ENCODE results near the gene INPP4B. TPM values are rescaled to one million over a fixed set of nuclear protein-coding genes. Genes with fewer than 3 reads are reported as not detected.
"Not testable (repeated sequence)": the region's sequence is repeated elsewhere in the genome, so short reads cannot be mapped to it uniquely, and the experiment has no call there.

INPP4B gene
- total RNA-seq, 1 experiment from 2014 or later, result 17.6 TPM

- BruUV-seq (replicated peaks), result no TSS peak
- TF ChIP-seq CTCF (IDR thresholded peaks at IDR 0.05; ENCODE audit: unreplicated experiment), result no peak
- no peaks in the 10 kb centered on the region for H3K27me3 Mint-ChIP-seq (ENCODE audit: insufficient read depth, unreplicated experiment)
- H3K4me1 Mint-ChIP-seq (ENCODE audit: insufficient read depth, unreplicated experiment), result peaks cover 23% of the 10 kb centered on the region
- CTCF ChIA-PET, result interaction anchor here (0.6 kb wide), 1 partner anchor 34 kb away, joined by 3 read pairs; no protein-coding TSS in a partner anchor
- peaks cover 6% of the 10 kb centered on the region for H3K36me3 Mint-ChIP-seq (ENCODE audit: insufficient read depth, unreplicated experiment)
- no peaks in the 10 kb centered on the region for H3K9me3 Mint-ChIP-seq (ENCODE audit: unreplicated experiment)
- POLR2A ChIA-PET, result interaction anchor here (0.5 kb wide), 1 partner anchor 86 kb away, joined by 3 read pairs; no protein-coding TSS in a partner anchor
- H3K4me3 Mint-ChIP-seq (ENCODE audit: unreplicated experiment), result no peak overlapping the region
- no peak for DNase-seq (ENCODE audit: unreplicated experiment)
- H3K27ac Mint-ChIP-seq (ENCODE audit: low read depth, unreplicated experiment), result no peak overlapping the region
- intact Hi-C loops (cut with micrococcal nuclease), result no loop called here
These were observed 32.7 kb downstream of the INPP4B start for GRCh38 chr4:142813388-142813787.

- Mint-ChIP-seq H3K36me3 (ENCODE audit: insufficient read depth, unreplicated experiment) (peaks cover 6% of the 10 kb centered on the region), H3K4me1 (ENCODE audit: insufficient read depth, unreplicated experiment) (peaks cover 10% of the 10 kb centered on the region), H3K9me3 (ENCODE audit: unreplicated experiment) (no peaks in the 10 kb centered on the region), H3K27ac (ENCODE audit: low read depth, unreplicated experiment) (no peak overlapping the region), H3K27me3 (ENCODE audit: insufficient read depth, unreplicated experiment) (no peaks in the 10 kb centered on the region), H3K4me3 (ENCODE audit: unreplicated experiment) (no peak overlapping the region)
- ChIA-PET POLR2A (interaction anchor here (0.7 kb wide), 1 partner anchor 39 kb away, joined by 3 read pairs; no protein-coding TSS in a partner anchor), CTCF (interaction anchor here (0.6 to 0.7 kb wide), 2 partner anchors 51 to 1460 kb away, joined by 3 read pairs; no protein-coding TSS in a partner anchor)
- intact Hi-C loops (cut with micrococcal nuclease), result no loop called here
- DNase-seq (ENCODE audit: unreplicated experiment), result no peak
- BruUV-seq (replicated peaks), result no TSS peak
- no peak for TF ChIP-seq CTCF (IDR thresholded peaks at IDR 0.05; ENCODE audit: unreplicated experiment)
These were observed 34.0 kb downstream of the INPP4B start for GRCh38 chr4:142812091-142812490.

- no peak for TF ChIP-seq CTCF (IDR thresholded peaks at IDR 0.05; ENCODE audit: unreplicated experiment)
- H3K4me3 Mint-ChIP-seq (ENCODE audit: unreplicated experiment), result no peak overlapping the region
- H3K36me3 Mint-ChIP-seq (ENCODE audit: insufficient read depth, unreplicated experiment), result peaks cover 4% of the 10 kb centered on the region
- peaks cover 6% of the 10 kb centered on the region for H3K4me1 Mint-ChIP-seq (ENCODE audit: insufficient read depth, unreplicated experiment)
- no peak for DNase-seq (ENCODE audit: unreplicated experiment)
- H3K9me3 Mint-ChIP-seq (ENCODE audit: unreplicated experiment), result no peaks in the 10 kb centered on the region
- ChIA-PET CTCF (interaction anchor here (0.6 kb wide), 1 partner anchor 8 kb away, joined by 4 read pairs; no protein-coding TSS in a partner anchor), POLR2A (interaction anchor here (0.6 kb wide), 1 partner anchor 1591 kb away, joined by 5 read pairs; no protein-coding TSS in a partner anchor)
- H3K27me3 Mint-ChIP-seq (ENCODE audit: insufficient read depth, unreplicated experiment), result no peaks in the 10 kb centered on the region
- no TSS peak for BruUV-seq (replicated peaks)
- intact Hi-C loops (cut with micrococcal nuclease), result no loop called here
- H3K27ac Mint-ChIP-seq (ENCODE audit: low read depth, unreplicated experiment), result no peak overlapping the region
These were observed 35.1 kb downstream of the INPP4B start for GRCh38 chr4:142811034-142811433.

- no peaks in the 10 kb centered on the region for H3K36me3 Mint-ChIP-seq (ENCODE audit: insufficient read depth, unreplicated experiment)
- no peak for DNase-seq (ENCODE audit: unreplicated experiment)
- no peaks in the 10 kb centered on the region for H3K4me1 Mint-ChIP-seq (ENCODE audit: insufficient read depth, unreplicated experiment)
- CTCF ChIA-PET, result interaction anchor here (0.7 kb wide), 1 partner anchor 341 kb away, joined by 3 read pairs; no protein-coding TSS in a partner anchor
- POLR2A ChIA-PET, result no interaction called here
- intact Hi-C loops (cut with micrococcal nuclease), result no loop called here
- no peak overlapping the region for H3K27ac Mint-ChIP-seq (ENCODE audit: low read depth, unreplicated experiment)
- H3K9me3 Mint-ChIP-seq (ENCODE audit: unreplicated experiment), result no peaks in the 10 kb centered on the region
- no TSS peak for BruUV-seq (replicated peaks)
- H3K27me3 Mint-ChIP-seq (ENCODE audit: insufficient read depth, unreplicated experiment), result no peaks in the 10 kb centered on the region
- TF ChIP-seq CTCF (IDR thresholded peaks at IDR 0.05; ENCODE audit: unreplicated experiment), result no peak
- H3K4me3 Mint-ChIP-seq (ENCODE audit: unreplicated experiment), result no peak overlapping the region
These were observed 36.5 kb downstream of the INPP4B start for GRCh38 chr4:142809559-142809958.

- DNase-seq (ENCODE audit: unreplicated experiment); BruUV-seq (replicated peaks); H3K27me3 Mint-ChIP-seq (ENCODE audit: insufficient read depth, unreplicated experiment); intact Hi-C loops (cut with micrococcal nuclease); H3K4me3 Mint-ChIP-seq (ENCODE audit: unreplicated experiment); H3K27ac Mint-ChIP-seq (ENCODE audit: low read depth, unreplicated experiment); H3K9me3 Mint-ChIP-seq (ENCODE audit: unreplicated experiment); CTCF ChIA-PET; H3K36me3 Mint-ChIP-seq (ENCODE audit: insufficient read depth, unreplicated experiment); H3K4me1 Mint-ChIP-seq (ENCODE audit: insufficient read depth, unreplicated experiment): not testable (repeated sequence)
- POLR2A ChIA-PET, result interaction anchor here (1.0 kb wide), 1 partner anchor 90 kb away, joined by 3 read pairs; no protein-coding TSS in a partner anchor
These were observed 42.2 kb downstream of the INPP4B start for GRCh38 chr4:142803879-142804278.
